Large intestine (tissue), 3 donors: ENCODE data around the gene GPD1. TPM values are rescaled to one million over a fixed set of nuclear protein-coding genes. Genes with fewer than 3 reads are reported as not detected.

ENCODE experiments used
- DNase-seq, 2 donors: peaks; one replicate each; pipeline versions ENCODE4 v3.0.0 to v3.0.0-alpha.2; 2013
- H3K27ac ChIP-seq: one replicate; pipeline ENCODE4 v1.5.1; 2013; ENCODE audit warnings: low read length
- H3K27me3 ChIP-seq: 2 replicates; pipeline ENCODE4 v1.6.1; 2013; ENCODE audit warnings: low read length; ENCODE audit not compliant: control insufficient read depth, insufficient read depth
- H3K36me3 ChIP-seq: 2 replicates; pipeline ENCODE4 v1.6.1; 2013; ENCODE audit warnings: low read length; ENCODE audit not compliant: control insufficient read depth, insufficient read depth
- H3K4me1 ChIP-seq: one replicate; pipeline ENCODE4 v1.6.1; 2013; ENCODE audit warnings: low read length; ENCODE audit not compliant: control insufficient read depth, insufficient read depth
- H3K4me3 ChIP-seq: one replicate; pipeline ENCODE4 v1.5.1; 2013; ENCODE audit warnings: low read length
- H3K9me3 ChIP-seq: one replicate; pipeline ENCODE4 v1.6.1; 2013; ENCODE audit warnings: mild to moderate bottlenecking, low read depth, low read length, moderate library complexity; ENCODE audit not compliant: control insufficient read depth
- WGBS: methylation state at CpG from one replicate; pipeline ENCODE4 v1.1.5; 2013; ENCODE audit warnings: low lambda C conversion rate; ENCODE audit not compliant: insufficient coverage; 5-methylcytosine and 5-hydroxymethylcytosine counted together
- polyA plus RNA-seq: library from polyadenylated mRNA; unstranded; fragments of 120-200 nt; gene quantifications from one replicate; pipeline ENCODE4 v1.2.1, GENCODE V29; 2013

The GPD1 gene
- polyA plus RNA-seq, 1 donor: 174 TPM

DNA sequence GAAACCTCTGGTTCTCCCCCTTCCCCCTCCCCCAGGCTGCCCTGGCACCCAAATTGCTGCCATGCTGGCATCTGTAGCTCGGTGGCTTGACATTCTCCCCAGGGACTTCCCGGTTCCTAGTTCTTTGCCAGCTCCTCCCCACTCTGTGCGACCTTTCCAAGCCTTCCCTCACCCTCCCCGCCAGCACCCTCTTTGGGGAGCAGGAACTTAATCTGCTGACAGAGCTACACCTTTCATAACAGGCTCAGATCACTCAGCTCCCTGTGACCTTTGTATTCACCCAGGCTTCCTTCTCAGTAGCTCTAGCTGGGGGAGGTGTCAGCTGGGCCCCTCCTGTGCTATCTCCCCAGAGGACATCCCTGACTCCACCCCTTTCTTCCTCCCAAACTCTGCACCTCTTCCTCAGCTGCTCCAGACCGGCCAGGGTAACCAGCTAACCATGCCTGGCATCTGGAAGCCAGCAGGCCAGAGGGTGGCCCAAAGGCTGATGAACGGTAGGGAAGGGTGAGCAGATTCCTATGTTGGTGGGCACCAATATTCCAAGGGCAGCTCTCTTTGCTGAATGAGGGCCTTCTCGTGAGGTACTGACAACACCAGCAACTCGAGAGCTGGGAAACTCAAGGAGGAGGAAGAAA is 6.4 kb downstream of the GPD1 start:
- DNase-seq: peak; percentile 92 to 97
- WGBS: no CpG with 5 or more reads among the region's 8 CpGs
- Histone ChIP-seq H3K27ac (peak overlapping the region; percentile 95), H3K9me3 (no peaks in the 10 kb centered on the region), H3K27me3 (no peaks in the 10 kb centered on the region), H3K4me3 (no peak overlapping the region), H3K4me1 (peaks cover 66% of the 10 kb centered on the region), H3K36me3 (peaks cover 28% of the 10 kb centered on the region)

DNA sequence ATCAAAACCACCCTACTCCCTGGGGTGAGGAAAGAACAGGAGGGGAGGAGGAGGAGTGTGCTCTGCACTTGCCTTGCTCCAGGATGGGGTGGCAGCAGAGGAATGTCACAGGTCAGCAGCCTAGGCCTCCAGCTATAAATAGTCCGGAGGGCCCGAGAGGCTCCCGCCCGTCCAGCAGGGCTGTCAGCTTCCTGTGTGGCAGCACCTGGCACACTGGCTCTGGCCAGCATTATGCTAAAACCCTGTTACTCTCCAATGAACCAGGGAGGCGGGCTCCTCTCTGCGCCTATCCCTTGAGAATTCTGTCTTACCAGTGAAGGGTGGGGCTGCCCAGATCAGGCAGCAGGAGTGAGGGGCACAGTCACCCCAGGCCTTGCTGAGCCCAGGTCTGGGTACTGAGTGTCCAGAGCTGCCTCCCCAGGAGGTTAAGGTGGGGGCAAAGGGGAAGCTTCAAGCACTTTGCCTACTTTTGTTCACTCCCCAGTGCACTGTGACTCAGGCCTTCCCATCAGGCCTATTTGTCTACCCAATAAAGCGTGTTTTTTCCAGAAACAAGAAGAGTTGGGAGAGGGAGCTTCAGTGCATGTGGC is 7.0 kb downstream of the GPD1 start:
- Histone ChIP-seq H3K4me3 (no peak overlapping the region), H3K27me3 (no peaks in the 10 kb centered on the region)

DNA sequence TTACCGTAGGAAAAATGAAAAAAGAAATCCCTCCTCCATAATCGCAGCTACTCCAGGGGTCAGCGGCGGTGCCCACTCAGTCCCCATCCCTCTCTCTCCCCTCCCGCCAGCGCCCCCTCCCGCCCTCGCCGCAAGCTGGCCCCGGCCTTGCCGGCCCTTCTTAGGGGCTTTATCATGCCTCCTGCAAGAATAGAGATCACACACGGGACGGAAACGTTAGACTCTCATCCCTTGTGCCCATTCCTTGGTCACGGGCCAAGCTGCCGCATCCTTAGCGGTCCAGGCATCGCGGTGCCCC is 7.5 kb downstream of the GPD1 start:
- no CpG with 5 or more reads among the region's 19 CpGs for WGBS
- Histone ChIP-seq H3K9me3 (no peaks in the 10 kb centered on the region), H3K4me1 (peaks cover 55% of the 10 kb centered on the region), H3K36me3 (peaks cover 34% of the 10 kb centered on the region), H3K27ac (peak overlapping the region; percentile 95), H3K4me3 (no peak overlapping the region), H3K27me3 (no peaks in the 10 kb centered on the region)
- DNase-seq: no peak

More for the DNA sequence above, 7.0 kb downstream of the GPD1 start:
- peak; percentile 76 to 82 for DNase-seq
- Histone ChIP-seq H3K4me1 (peaks cover 60% of the 10 kb centered on the region), H3K36me3 (peaks cover 32% of the 10 kb centered on the region), H3K27ac (peak overlapping the region; percentile 95), H3K9me3 (no peaks in the 10 kb centered on the region)
- WGBS: no CpG with 5 or more reads among the region's 7 CpGs

DNA sequence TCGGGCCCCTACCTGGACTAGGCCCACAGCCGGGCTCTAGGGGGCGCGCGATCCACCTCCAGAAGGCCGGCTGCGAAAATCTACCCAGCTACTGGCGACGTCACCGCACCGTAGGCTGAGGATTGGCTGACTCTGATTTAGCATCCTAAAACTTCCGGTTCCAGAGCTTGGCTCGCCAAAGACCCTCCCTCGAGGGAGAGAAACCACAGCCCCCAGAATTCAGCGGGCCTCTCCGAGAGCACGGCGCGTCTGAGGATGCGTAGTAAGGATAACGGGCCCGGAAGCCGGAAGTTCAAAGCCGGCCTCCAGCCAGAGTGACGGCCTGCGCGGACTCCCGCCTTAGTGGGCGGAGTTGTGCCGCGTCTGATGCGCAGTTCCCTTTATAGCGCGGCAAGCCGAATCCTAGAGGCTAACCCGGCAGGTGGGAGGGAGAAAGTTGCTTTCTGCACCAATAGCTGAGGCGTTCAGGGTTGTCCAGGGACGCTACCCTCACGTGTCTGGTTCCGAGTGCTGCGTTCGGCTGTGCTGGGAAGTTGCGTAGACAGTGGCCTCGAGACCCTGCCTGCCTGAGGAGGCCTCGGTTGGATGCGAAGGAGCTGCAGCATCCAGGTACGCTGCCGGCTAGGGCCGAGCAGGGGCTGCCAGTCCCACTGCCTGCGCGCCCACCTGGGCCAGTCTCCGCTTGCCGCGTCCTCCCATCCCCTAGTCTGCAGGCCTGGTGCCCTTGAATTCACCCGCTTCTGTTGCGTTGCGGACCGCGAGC is 8.1 kb downstream of the GPD1 start, which contains the start of gene COX14:
Gene COX14, plus strand, starts transcription at position 544 of the 763 bp plus-strand sequence. CDS start 7,808 bp downstream, outside the sequence.
- Histone ChIP-seq H3K4me1 (peaks cover 50% of the 10 kb centered on the region), H3K4me3 (peak within 1 kb of the TSS; percentile 89), H3K27me3 (no peaks in the 10 kb centered on the region), H3K36me3 (peaks cover 31% of the 10 kb centered on the region), H3K27ac (peak within 1 kb of the TSS; percentile 95), H3K9me3 (no peaks in the 10 kb centered on the region)
- DNase-seq: peak; percentile 99 to 100
- no CpG with 5 or more reads among the region's 59 CpGs for WGBS

DNA sequence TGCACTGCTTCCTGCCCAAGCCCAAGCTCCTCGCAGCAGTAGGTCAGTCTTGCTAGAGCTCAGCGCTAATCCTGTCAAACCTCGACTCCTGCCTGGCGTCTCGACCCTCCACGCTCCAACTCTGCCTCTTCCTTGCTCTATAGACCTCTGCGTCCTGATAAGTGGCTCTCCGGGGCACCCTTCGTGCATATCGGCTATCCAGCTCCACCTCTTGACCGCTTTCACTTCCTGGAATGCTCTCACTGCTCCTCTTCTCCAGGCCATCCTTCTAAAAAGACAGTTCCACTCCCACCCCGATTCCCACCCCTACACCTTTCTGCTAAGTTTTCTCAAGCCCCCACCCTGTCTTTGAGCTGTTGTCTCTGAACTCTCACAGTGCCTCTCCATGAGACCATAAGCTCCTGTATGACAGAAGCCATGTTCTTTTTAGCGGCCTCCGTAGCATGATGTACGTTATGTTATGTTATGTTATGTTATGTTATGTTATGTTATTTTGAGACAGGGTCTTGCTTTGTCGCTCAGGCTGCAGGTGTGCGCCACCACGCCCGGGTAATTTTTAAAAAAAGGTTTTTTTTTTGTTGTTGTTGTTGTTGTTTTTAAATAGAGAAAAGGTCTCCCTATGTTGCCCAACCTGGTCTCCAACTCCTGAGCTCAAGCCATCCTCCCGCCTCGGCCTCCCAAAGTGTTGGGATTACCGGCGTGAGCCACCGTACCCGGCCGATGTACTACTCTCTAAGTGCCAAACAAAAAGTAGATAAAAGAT is 8.8 kb downstream of the GPD1 start:
- H3K9me3 ChIP-seq: no peaks in the 10 kb centered on the region
- H3K27me3 ChIP-seq: no peaks in the 10 kb centered on the region
- peaks cover 46% of the 10 kb centered on the region for H3K4me1 ChIP-seq
- DNase-seq: no peak
- WGBS: 0% methylated on average over 1 of the region's 26 CpGs
- H3K4me3 ChIP-seq: peak overlapping the region; percentile 89
- H3K27ac ChIP-seq: peak overlapping the region; percentile 95
- H3K36me3 ChIP-seq: peaks cover 25% of the 10 kb centered on the region

DNA sequence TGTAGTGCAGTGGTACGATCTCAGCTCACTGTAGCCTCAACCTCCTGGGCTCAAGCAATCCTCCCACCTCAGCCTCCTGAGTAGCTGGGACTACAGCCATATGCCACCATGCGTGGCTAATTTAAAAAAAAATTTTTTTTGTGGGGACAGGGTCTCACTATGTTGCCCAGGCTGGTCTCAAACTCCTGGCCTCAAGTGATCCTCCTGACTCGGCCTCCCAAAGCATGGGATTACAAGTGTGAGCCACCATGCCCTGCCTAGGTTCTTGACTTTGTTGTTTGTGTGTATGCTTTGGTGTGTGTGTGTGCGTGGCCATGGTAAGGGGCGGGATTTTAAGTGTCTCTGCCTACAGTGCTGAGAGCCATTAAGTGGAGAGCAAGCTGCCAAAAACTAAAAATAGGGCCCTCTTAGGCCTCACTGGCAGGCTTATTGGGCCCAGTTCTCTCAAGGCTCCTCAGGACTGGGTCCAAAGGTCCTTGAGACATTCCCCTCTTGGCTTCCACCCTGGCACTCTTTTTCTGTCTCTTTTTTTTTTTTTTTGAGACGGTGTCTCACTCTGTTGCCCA is 13.3 kb downstream of the GPD1 start:
- H3K27me3 ChIP-seq: no peaks in the 10 kb centered on the region
- H3K4me3 ChIP-seq: no peak overlapping the region
- peaks cover 31% of the 10 kb centered on the region for H3K36me3 ChIP-seq
- no peak overlapping the region for H3K27ac ChIP-seq
- no peak for DNase-seq
- no CpG with 5 or more reads among the region's 6 CpGs for WGBS
- peaks cover 19% of the 10 kb centered on the region for H3K4me1 ChIP-seq
- no peaks in the 10 kb centered on the region for H3K9me3 ChIP-seq

DNA sequence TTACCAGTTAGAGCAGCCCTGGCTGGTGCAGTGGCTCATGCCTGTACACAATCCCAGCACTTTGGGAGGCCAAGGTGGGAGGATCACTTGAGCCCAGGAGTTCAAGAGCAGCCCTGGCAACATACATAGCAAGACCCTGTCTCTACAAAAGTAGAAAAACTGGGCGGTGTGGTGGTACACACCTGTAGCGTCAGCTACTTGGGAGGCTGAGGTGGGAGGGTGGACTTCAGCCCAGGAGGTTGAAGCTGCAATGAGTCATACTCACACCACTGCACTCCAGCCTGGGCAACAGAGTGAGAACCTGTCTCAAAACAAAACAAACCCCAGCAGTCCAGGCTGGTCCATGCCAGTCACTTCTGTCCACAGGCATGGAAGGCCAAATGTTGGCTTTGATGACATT is 15.6 kb downstream of the GPD1 start:
- Histone ChIP-seq H3K4me3 (no peak overlapping the region), H3K27me3 (no peaks in the 10 kb centered on the region), H3K27ac (no peak overlapping the region), H3K9me3 (no peaks in the 10 kb centered on the region), H3K4me1 (peaks cover 15% of the 10 kb centered on the region), H3K36me3 (peaks cover 45% of the 10 kb centered on the region)
- no CpG with 5 or more reads among the region's 2 CpGs for WGBS
- DNase-seq: no peak

DNA sequence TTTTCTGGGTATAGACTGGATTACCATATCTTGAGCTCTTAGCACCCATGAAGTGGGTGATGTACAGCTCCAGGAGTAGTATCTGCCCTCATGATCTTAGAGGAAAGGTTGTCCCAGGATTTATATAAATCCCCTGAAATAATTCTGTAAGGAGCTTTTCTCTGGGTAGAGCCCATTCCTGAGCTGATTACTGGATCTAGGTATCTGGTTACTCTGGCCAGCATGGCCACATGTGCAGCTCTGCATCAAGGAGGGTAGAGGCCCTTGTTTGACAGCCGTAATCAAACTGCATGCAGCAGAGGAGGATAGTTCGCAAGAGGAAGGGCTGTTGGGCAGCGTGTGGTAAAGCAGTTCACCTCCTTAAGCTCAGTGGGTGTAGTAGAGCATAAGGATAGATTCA is 16.7 kb downstream of the GPD1 start:
- peaks cover 48% of the 10 kb centered on the region for H3K36me3 ChIP-seq
- H3K4me3 ChIP-seq: no peak overlapping the region
- no peak for DNase-seq
- H3K27ac ChIP-seq: peak overlapping the region; percentile 5
- H3K9me3 ChIP-seq: no peaks in the 10 kb centered on the region
- no CpG with 5 or more reads among the region's 3 CpGs for WGBS
- H3K27me3 ChIP-seq: no peaks in the 10 kb centered on the region
- H3K4me1 ChIP-seq: peaks cover 15% of the 10 kb centered on the region

DNA sequence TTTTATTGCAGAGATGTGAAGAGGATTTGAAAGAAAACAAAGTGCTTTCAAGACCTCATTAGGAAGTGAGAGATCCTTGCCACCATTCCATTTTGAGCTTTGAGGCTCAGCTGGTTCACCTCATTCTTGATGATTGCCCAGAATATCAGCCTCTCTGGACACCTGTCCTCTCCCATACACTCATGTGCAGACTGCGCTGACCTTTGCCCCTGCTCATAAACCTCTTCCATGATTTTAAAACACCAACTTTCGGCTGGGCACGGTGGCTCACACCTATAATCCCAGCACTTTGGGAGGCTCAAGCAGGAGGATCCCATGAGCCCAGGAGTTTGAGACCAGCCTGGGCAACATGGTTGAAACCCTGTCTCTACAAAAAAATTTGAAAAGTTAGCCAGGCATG is 17.1 kb downstream of the GPD1 start:
- no peak for DNase-seq

DNA sequence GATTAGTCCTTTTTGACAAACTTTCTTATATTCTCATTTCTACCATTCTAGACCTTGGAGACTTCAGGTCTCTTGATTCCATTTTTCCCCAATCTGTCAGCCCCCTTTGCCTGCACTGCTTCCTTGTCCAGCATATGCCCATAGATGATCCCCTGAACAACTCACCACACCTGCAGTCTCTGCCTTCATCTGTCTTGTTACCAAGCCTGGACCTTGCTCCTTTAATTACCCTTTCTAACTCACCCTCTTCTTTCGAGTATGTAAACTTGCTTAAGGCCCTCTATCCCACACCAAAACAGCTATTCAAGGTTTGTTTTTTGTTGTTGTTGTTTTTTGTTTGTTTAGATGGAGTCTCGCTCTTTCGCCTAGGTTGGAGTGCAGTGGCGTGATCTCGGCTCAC is 17.8 kb downstream of the GPD1 start:
- peak in 1 of 2 donors; percentile 71 for DNase-seq
- Histone ChIP-seq H3K27ac (no peak overlapping the region), H3K27me3 (no peaks in the 10 kb centered on the region), H3K36me3 (peaks cover 43% of the 10 kb centered on the region), H3K4me1 (peaks cover 15% of the 10 kb centered on the region), H3K9me3 (no peaks in the 10 kb centered on the region), H3K4me3 (no peak overlapping the region)
- WGBS: no CpG with 5 or more reads among the region's 5 CpGs

More for the DNA sequence above, 17.1 kb downstream of the GPD1 start:
- Histone ChIP-seq H3K27me3 (no peaks in the 10 kb centered on the region), H3K27ac (peak overlapping the region; percentile 5), H3K4me3 (no peak overlapping the region), H3K36me3 (peaks cover 44% of the 10 kb centered on the region), H3K4me1 (peaks cover 15% of the 10 kb centered on the region), H3K9me3 (no peaks in the 10 kb centered on the region)
- WGBS: no CpG with 5 or more reads among the region's 3 CpGs
